ENCODE measurements around the gene GAS5.

DNA sequence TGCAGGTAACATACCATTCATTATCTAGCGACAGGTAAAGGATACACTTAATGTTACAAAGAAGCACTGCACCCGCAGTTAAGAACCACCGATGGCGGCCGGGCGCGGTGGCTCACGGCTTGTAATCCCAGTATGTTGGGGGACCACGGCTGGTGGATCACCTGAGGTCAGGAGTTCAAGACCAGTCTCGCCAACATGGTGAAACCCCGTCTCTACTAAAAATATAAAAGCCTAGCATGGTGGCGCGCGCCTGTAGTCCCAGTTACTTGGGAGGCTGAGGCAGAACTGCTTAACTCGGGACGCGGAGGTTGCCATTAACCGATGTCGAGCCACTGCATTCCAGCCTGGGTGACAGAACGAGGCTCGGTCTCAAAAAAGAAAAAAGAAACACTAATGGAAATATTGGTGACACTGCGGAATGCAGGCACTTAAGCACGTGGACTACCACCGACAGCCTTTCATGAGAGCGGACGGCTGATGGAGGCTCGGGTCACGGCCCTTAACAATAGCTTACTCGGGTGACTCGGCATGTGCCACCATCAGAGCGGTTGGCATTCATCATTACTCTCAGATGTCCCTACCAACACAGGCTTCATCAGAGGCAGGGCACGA, 542 bp downstream of the GAS5 start:
- TF ChIP-seq, protein P1, sequence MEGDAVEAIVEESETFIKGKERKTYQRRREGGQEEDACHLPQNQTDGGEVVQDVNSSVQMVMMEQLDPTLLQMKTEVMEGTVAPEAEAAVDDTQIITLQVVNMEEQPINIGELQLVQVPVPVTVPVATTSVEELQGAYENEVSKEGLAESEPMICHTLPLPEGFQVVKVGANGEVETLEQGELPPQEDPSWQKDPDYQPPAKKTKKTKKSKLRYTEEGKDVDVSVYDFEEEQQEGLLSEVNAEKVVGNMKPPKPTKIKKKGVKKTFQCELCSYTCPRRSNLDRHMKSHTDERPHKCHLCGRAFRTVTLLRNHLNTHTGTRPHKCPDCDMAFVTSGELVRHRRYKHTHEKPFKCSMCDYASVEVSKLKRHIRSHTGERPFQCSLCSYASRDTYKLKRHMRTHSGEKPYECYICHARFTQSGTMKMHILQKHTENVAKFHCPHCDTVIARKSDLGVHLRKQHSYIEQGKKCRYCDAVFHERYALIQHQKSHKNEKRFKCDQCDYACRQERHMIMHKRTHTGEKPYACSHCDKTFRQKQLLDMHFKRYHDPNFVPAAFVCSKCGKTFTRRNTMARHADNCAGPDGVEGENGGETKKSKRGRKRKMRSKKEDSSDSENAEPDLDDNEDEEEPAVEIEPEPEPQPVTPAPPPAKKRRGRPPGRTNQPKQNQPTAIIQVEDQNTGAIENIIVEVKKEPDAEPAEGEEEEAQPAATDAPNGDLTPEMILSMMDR (IDR thresholded peaks at IDR 0.05), result no peak
- TF ChIP-seq POLR2AphosphoS5 (IDR thresholded peaks at IDR 0.05), result no peak
- TF ChIP-seq POLR2A (IDR thresholded peaks at IDR 0.05), result no peak

Measured in prostate gland (tissue), 2 donors.